ENCODE data around the gene DDX5.

DDX5 gene

GRCh38 chr17:64506201-64506575 lies at the start of gene DDX5:
DDX5 (minus strand) TSS chr17:64506289; CDS start chr17:64506119, 170 bp downstream.
- no peak for DNase-seq (ENCODE audit: low spot score)

GRCh38 chr17:64555281-64555680 lies 49.2 kb upstream of the DDX5 start:
- no peak for DNase-seq (ENCODE audit: low spot score)

GRCh38 chr17:64554028-64554637 lies 48.0 kb upstream of the DDX5 start:
- DNase-seq (ENCODE audit: low spot score) = no peak

GRCh38 chr17:64551461-64551860 lies 45.4 kb upstream of the DDX5 start:
- no peak for DNase-seq (ENCODE audit: low spot score)

GRCh38 chr17:64547319-64547718 lies 41.2 kb upstream of the DDX5 start:
- DNase-seq (ENCODE audit: low spot score) = no peak

GRCh38 chr17:64546716-64547115 lies 40.6 kb upstream of the DDX5 start:
- no peak for DNase-seq (ENCODE audit: low spot score)

GRCh38 chr17:64544742-64545141 lies 38.7 kb upstream of the DDX5 start:
- no peak for DNase-seq (ENCODE audit: low spot score)

- no peak for DNase-seq (ENCODE audit: low spot score)
Measured at GRCh38 chr17:64540118-64540776, 34.2 kb upstream of the DDX5 start.

GRCh38 chr17:64538508-64539130 lies 32.5 kb upstream of the DDX5 start:
- no peak for DNase-seq (ENCODE audit: low spot score)

- no peak for DNase-seq (ENCODE audit: low spot score)
Measured at GRCh38 chr17:64537488-64537887, 31.4 kb upstream of the DDX5 start.

GRCh38 chr17:64536913-64537312 lies 30.8 kb upstream of the DDX5 start:
- no peak for DNase-seq (ENCODE audit: low spot score)

- DNase-seq (ENCODE audit: low spot score) = no peak
Measured at GRCh38 chr17:64535357-64535756, 29.3 kb upstream of the DDX5 start.

- DNase-seq (ENCODE audit: low spot score) = peak; percentile 35
Measured at GRCh38 chr17:64534187-64534586, 28.1 kb upstream of the DDX5 start.

- DNase-seq (ENCODE audit: low spot score) = no peak
Measured at GRCh38 chr17:64533784-64534183, 27.7 kb upstream of the DDX5 start.

GRCh38 chr17:64532409-64532808 lies 26.3 kb upstream of the DDX5 start:
- no peak for DNase-seq (ENCODE audit: low spot score)

GRCh38 chr17:64531955-64532371 lies 25.9 kb upstream of the DDX5 start:
- DNase-seq (ENCODE audit: low spot score) = no peak

GRCh38 chr17:64529221-64529620 lies 23.1 kb upstream of the DDX5 start:
- DNase-seq (ENCODE audit: low spot score) = no peak

- DNase-seq (ENCODE audit: low spot score) = no peak
Measured at GRCh38 chr17:64527914-64528313, 21.8 kb upstream of the DDX5 start.

GRCh38 chr17:64520359-64520758 lies 14.3 kb upstream of the DDX5 start:
- no peak for DNase-seq (ENCODE audit: low spot score)

- no peak for DNase-seq (ENCODE audit: low spot score)
Measured at GRCh38 chr17:64519601-64520000, 13.5 kb upstream of the DDX5 start.

- no peak for DNase-seq (ENCODE audit: low spot score)
Measured at GRCh38 chr17:64515829-64516228, 9.7 kb upstream of the DDX5 start.

- DNase-seq (ENCODE audit: low spot score) = no peak
Measured at GRCh38 chr17:64515419-64515818, 9.3 kb upstream of the DDX5 start.

GRCh38 chr17:64509179-64509578 lies 3.1 kb upstream of the DDX5 start:
- no peak for DNase-seq (ENCODE audit: low spot score)

GRCh38 chr17:64508683-64509082 lies 2.6 kb upstream of the DDX5 start:
- DNase-seq (ENCODE audit: low spot score) = no peak
